ENCODE measurements around the gene CACNA1C.

Gene CACNA1C

GRCh38 chr12:2638273-2639019, 585.7 kb downstream of the CACNA1C start:
- TF ChIP-seq GATA3 (IDR thresholded peaks at IDR 0.05; ENCODE audit: low read depth, low read length), result no peak
- no peak for TF ChIP-seq GATA2 (IDR thresholded peaks at IDR 0.05; ENCODE audit: low read depth, low read length)

DNA sequence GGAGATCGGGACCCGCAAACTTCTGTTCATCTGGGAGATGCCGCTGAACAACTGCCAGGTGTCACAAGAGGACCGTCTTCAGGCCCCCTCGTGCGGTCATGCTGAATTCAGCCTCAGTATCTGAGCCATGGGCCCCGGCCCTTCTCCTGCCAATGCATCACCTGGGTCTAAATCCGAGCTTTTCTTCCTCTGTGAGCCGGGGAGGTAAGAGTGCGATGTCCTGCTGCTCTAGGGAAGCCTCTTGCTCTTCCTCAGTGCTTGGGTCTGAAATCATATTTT, 586.2 kb downstream of the CACNA1C start:
- TF ChIP-seq GATA3 (IDR thresholded peaks at IDR 0.05; ENCODE audit: low read depth, low read length), result no peak
- no peak for TF ChIP-seq GATA2 (IDR thresholded peaks at IDR 0.05; ENCODE audit: low read depth, low read length)

GRCh38 chr12:2640281-2640680, 587.5 kb downstream of the CACNA1C start:
- no peak for TF ChIP-seq GATA2 (IDR thresholded peaks at IDR 0.05; ENCODE audit: low read depth, low read length)

DNA sequence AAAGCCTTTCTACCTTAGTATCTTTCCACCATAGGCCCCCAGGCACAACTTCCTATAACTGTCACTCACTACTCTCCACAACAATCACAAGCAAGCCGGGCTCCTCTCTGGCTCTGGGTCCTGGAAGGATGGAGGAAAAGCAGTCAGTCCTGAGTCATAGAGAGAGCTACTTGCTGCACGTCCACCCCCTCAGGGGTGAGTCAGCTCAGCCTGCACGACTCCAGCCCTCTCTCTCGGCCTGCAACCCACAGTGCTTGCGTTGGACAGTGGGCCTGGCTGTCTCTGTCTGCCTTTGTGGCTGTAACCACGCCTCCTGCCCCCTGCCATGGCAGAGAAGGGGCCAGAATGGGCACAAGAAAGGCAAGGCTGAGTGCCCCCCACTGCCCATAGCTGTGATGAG, 587.9 kb downstream of the CACNA1C start:
- TF ChIP-seq GATA3 (IDR thresholded peaks at IDR 0.05; ENCODE audit: low read depth, low read length), result no peak
- TF ChIP-seq GATA2 (IDR thresholded peaks at IDR 0.05; ENCODE audit: low read depth, low read length), result no peak

- TF ChIP-seq GATA3 (IDR thresholded peaks at IDR 0.05; ENCODE audit: low read depth, low read length) (no peak), GATA2 (IDR thresholded peaks at IDR 0.05; ENCODE audit: low read depth, low read length) (no peak)
These were observed 588.4 kb downstream of the CACNA1C start for GRCh38 chr12:2641207-2641606.

- no peak for TF ChIP-seq GATA2 (IDR thresholded peaks at IDR 0.05; ENCODE audit: low read depth, low read length)
- no peak for TF ChIP-seq GATA3 (IDR thresholded peaks at IDR 0.05; ENCODE audit: low read depth, low read length)
These were observed 589.0 kb downstream of the CACNA1C start for GRCh38 chr12:2641761-2642160.

DNA sequence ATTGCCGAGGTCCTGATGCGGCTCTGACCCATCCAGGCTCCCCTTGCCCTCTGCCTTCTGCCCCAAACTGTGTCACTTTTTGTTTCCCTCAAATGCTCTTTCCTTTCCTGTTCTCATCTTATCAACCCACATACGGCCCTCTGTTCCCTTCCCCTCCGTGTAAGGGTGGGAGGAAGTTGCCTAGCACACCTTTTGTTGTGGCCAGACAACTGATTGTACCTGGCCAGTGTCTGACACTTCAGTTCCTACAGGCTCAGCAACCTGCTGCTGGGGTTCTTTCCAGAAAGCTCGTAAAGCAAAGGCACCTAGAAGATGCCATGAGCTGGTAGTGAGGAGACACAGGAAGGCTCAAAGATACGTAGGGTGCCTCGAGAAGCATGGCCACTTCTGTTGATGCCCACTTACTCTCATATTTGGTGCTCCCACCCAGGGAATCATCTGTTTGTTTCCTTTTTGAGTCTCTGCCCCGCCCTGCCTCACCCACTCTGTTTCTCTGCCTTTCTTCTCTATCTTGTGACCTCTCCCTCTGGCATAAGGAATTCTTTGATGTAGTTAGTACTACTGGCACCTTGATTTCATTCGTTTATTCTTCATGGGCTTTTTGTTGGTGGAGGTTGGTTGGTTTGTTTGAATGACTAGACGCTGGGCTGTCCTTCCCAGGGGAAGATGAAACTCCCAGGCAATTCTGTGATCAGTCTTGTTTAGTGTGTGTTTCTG, 589.5 kb downstream of the CACNA1C start:
- TF ChIP-seq GATA3 (IDR thresholded peaks at IDR 0.05; ENCODE audit: low read depth, low read length), result no peak
- no peak for TF ChIP-seq GATA2 (IDR thresholded peaks at IDR 0.05; ENCODE audit: low read depth, low read length)

DNA sequence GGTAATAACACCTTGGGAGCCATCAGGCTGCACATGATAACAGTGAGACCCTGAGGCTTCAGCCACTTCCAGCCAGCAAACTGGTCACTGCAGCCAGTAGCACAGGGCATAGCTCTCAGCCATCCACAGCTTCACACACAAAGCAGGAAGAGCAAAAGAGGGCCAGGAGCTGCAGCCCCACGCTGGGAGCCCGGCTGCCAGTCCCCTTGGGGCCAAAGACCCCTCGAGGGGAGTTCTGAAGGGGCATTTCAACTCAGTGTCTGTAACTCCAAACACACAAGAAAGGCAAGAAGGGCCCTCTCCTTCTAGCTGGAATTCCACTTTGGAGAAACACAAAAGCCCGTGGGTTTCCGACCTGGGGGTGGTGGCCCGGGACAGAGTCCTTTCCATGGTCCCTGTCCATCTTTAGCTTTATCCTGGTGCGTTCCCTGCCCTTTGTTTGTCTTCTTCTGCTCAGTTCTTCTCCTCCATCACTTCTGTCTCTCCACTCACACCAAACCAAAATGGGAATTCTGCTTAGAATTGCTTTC, 590.2 kb downstream of the CACNA1C start:
- TF ChIP-seq GATA2 (IDR thresholded peaks at IDR 0.05; ENCODE audit: low read depth, low read length) (no peak), GATA3 (IDR thresholded peaks at IDR 0.05; ENCODE audit: low read depth, low read length) (no peak)

DNA sequence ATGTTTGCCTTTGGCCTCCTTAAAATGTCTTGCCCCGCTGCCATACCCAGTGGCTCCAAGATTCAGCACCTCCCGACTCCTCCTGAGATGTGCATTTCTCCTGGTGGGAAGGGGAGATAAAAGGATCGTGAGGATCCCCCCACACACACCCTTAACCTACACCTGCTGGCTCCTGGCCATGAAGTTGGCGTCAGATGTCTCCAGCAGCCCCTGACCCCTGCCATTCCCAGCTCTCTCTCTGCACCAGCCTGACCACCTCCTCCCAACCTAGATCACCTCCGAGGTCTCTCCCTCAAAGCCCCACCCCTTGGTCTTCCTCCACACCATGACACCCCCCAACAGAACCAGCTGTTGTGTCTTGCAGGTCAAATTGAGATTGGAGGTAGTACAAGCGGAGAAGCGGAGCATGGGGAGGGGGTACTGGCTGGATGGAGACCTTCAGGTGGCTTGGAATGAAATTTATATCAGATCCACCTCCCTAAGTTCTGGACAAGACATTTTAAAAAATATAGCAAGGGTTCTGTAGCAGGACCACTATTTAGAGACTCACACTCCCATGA, 590.9 kb downstream of the CACNA1C start:
- TF ChIP-seq GATA2 (IDR thresholded peaks at IDR 0.05; ENCODE audit: low read depth, low read length) (no peak), GATA3 (IDR thresholded peaks at IDR 0.05; ENCODE audit: low read depth, low read length) (no peak)

- no peak for TF ChIP-seq GATA3 (IDR thresholded peaks at IDR 0.05; ENCODE audit: low read depth, low read length)
- no peak for TF ChIP-seq GATA2 (IDR thresholded peaks at IDR 0.05; ENCODE audit: low read depth, low read length)
These were observed 592.1 kb downstream of the CACNA1C start for GRCh38 chr12:2644683-2645405.

- TF ChIP-seq GATA2 (IDR thresholded peaks at IDR 0.05; ENCODE audit: low read depth, low read length) (no peak), GATA3 (IDR thresholded peaks at IDR 0.05; ENCODE audit: low read depth, low read length) (no peak)
These were observed 592.7 kb downstream of the CACNA1C start for GRCh38 chr12:2645460-2645859.

- TF ChIP-seq GATA2 (IDR thresholded peaks at IDR 0.05; ENCODE audit: low read depth, low read length) (no peak), GATA3 (IDR thresholded peaks at IDR 0.05; ENCODE audit: low read depth, low read length) (no peak)
These were observed 593.6 kb downstream of the CACNA1C start for GRCh38 chr12:2646341-2646740.

DNA sequence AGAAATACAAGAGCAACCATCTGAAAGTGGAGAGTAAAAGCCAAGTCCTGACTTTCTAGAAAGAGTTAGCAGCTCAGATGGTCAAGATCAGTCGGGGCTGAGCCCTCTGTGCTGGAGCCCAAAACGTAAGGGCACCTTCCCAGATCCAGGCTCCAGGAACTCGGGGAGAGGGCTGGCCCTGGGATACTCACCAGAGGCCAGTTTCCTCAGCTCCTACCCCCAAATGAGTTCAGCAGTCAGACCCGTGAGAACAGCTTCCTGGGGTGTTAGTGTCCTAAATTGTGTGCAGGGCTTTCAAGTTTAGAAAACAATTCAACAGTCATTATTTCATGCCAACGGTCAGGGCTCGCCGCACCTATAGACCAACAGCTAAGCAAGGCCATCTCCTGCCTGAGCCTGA, 594.4 kb downstream of the CACNA1C start:
- no peak for TF ChIP-seq GATA3 (IDR thresholded peaks at IDR 0.05; ENCODE audit: low read depth, low read length)
- TF ChIP-seq GATA2 (IDR thresholded peaks at IDR 0.05; ENCODE audit: low read depth, low read length), result no peak

- TF ChIP-seq GATA2 (IDR thresholded peaks at IDR 0.05; ENCODE audit: low read depth, low read length) (no peak), GATA3 (IDR thresholded peaks at IDR 0.05; ENCODE audit: low read depth, low read length) (no peak)
These were observed 595.6 kb downstream of the CACNA1C start for GRCh38 chr12:2648406-2648805.
